B cell (primary cell): Measurements from ENCODE around the gene ZMYM1. TPM values are rescaled to one million over a fixed set of nuclear protein-coding genes. Genes with fewer than 3 reads are reported as not detected.

Source experiments
- ATAC-seq: fragments of 200-7000 bp; cut with Tn5 transposase; one replicate; pipeline ENCODE4 v1.10.0; 2021; ENCODE audit warnings: low read depth, mild to moderate bottlenecking, moderate number of reproducible peaks, moderate library complexity
- CTCF ChIA-PET: fragments of 350-600 bp; sonication (Branson Sonifier 250); formaldehyde crosslinking; loops from one replicate; lab custom pipeline; 2021; ENCODE audit warnings: antibody characterized with exemption, inconsistent platforms; lab: Charles Lee
- POLR2A ChIA-PET: fragments of 350-600 bp; sonication (Branson Sonifier 250); formaldehyde crosslinking; loops from one replicate; lab custom pipeline; 2021; ENCODE audit warnings: antibody characterized with exemption; lab: Charles Lee
- DNase-seq: peaks from one replicate; pipeline ENCODE4 v3.0.0; 2013
- H2AFZ ChIP-seq: 2 replicates; pipeline ENCODE4 v1.6.1; 2012; ENCODE audit warnings: mild to moderate bottlenecking, low read depth, low read length; ENCODE audit not compliant: insufficient read depth, poor library complexity, severe bottlenecking
- H3K27ac ChIP-seq, 2 donors: 1 replicate in 1 of 2; 2 replicates in 1 of 2; pipeline ENCODE4 v1.5.1; 2012 to 2013; ENCODE audit warnings: low read length in 2 of 2, mild to moderate bottlenecking in 2 of 2, moderate library complexity in 1 of 2
- H3K27me3 ChIP-seq, 4 experiments: fragments of 200-600 bp in 1 of 4; sonication (generic) in 1 of 4; replicated peaks in 1 of 4; 1 replicate in 2 of 4; 2 replicates in 2 of 4; pipeline versions ENCODE4 v1.6.1 to v1.7.0; 2013 to 2016; ENCODE audit warnings: low read length in 3 of 4, mild to moderate bottlenecking in 2 of 4, mixed read lengths in 1 of 4, moderate library complexity in 1 of 4; ENCODE audit not compliant: insufficient read depth in 4 of 4, control insufficient read depth in 3 of 4; ENCODE audit errors: control extremely low read depth in 1 of 4
- H3K36me3 ChIP-seq, 2 experiments: replicated peaks in 1 of 2; 1 replicate in 1 of 2; 2 replicates in 1 of 2; pipeline versions ENCODE4 v1.6.1 to v1.7.1; 2013; ENCODE audit warnings: low read length in 1 of 2; ENCODE audit not compliant: insufficient read depth in 2 of 2, control insufficient read depth in 1 of 2; ENCODE audit errors: control extremely low read depth in 1 of 2, extremely low read depth in 1 of 2
- H3K4me1 ChIP-seq, 2 donors: fragments of 200-600 bp in 1 of 2; sonication (generic) in 1 of 2; 1 replicate in 1 of 2; 2 replicates in 1 of 2; pipeline versions ENCODE4 v1.5.1 to v1.6.1; 2013 to 2017; ENCODE audit warnings: low read length in 2 of 2; ENCODE audit not compliant: control insufficient read depth in 2 of 2, insufficient read depth in 2 of 2
- H3K4me2 ChIP-seq: replicated peaks from 2 replicates; pipeline ENCODE3; 2012; ENCODE audit warnings: mild to moderate bottlenecking, low read depth, low read length; ENCODE audit not compliant: poor library complexity, severe bottlenecking
- H3K4me3 ChIP-seq, 5 experiments: fragments of 200-600 bp in 1 of 5; sonication (generic) in 1 of 5; 1 replicate in 3 of 5; 2 replicates in 2 of 5; pipeline versions ENCODE4 v1.5.1 to v1.7.0; 2011 to 2016; ENCODE audit warnings: low read length in 4 of 5, mild to moderate bottlenecking in 4 of 5, low read depth in 2 of 5, control low read depth in 1 of 5, moderate library complexity in 1 of 5; ENCODE audit not compliant: insufficient read depth in 1 of 5; ENCODE audit errors: control extremely low read depth in 1 of 5, extremely low read depth in 1 of 5
- H3K79me2 ChIP-seq: fragments of 200-600 bp; sonication (generic); one replicate; pipeline ENCODE4 v1.6.0; 2016; ENCODE audit warnings: low read length; ENCODE audit not compliant: control insufficient read depth, insufficient read depth
- H3K9ac ChIP-seq: fragments of 200-600 bp; sonication (generic); 2 replicates; pipeline ENCODE4 v1.6.1; 2017; ENCODE audit warnings: mild to moderate bottlenecking, low read length, moderate library complexity
- H3K9me3 ChIP-seq, 3 donors: one replicate each; pipeline versions ENCODE4 v1.6.1 to v1.7.1; 2013; ENCODE audit warnings: low read length in 2 of 3; ENCODE audit not compliant: control insufficient read depth in 2 of 3, insufficient read depth in 1 of 3; ENCODE audit errors: control extremely low read depth in 1 of 3
- H4K20me1 ChIP-seq: 2 replicates; pipeline ENCODE4 v1.6.0; 2012; ENCODE audit warnings: mild to moderate bottlenecking, low read length; ENCODE audit not compliant: insufficient read depth, control insufficient read depth, poor library complexity, severe bottlenecking
- H3K27ac Mint-ChIP-seq: one replicate; pipeline ENCODE4 v1.8.0; 2021; ENCODE audit warnings: mixed read lengths
- H3K27me3 Mint-ChIP-seq: one replicate; pipeline ENCODE4 v1.8.0; 2021; ENCODE audit warnings: mixed read lengths
- H3K4me1 Mint-ChIP-seq: one replicate; pipeline ENCODE4 v1.8.0; 2021; ENCODE audit warnings: mixed read lengths
- H3K4me3 Mint-ChIP-seq: one replicate; pipeline ENCODE4 v1.8.0; 2021; ENCODE audit warnings: mixed read lengths
- H3K9me3 Mint-ChIP-seq: one replicate; pipeline ENCODE4 v1.8.0; 2022; ENCODE audit warnings: mixed read lengths; ENCODE audit not compliant: insufficient read depth
- CTCF ChIP-seq: fragments of 200-600 bp; IDR thresholded peaks from one replicate; pipeline ENCODE4 v1.8.0; 2022; ENCODE audit warnings: antibody characterized with exemption, mild to moderate bottlenecking
- EZH2 ChIP-seq: IDR thresholded peaks from 2 replicates; pipeline ENCODE4 v1.6.1; 2012; ENCODE audit warnings: borderline replicate concordance, low read depth, mild to moderate bottlenecking, moderate library complexity, low read length; ENCODE audit not compliant: insufficient read depth, poor library complexity, severe bottlenecking
- WGBS: methylation state at CpG from one replicate; pipeline ENCODE4 v1.1.5; 2013; ENCODE audit warnings: missing lambda C conversion rate; ENCODE audit not compliant: insufficient coverage; 5-methylcytosine and 5-hydroxymethylcytosine counted together
- intact Hi-C: fragments of 100-400 bp; cut with micrococcal nuclease; formaldehyde crosslinking; loops from one replicate; pipeline ENCODE4 v1.10.0; 2022
- polyA plus RNA-seq: library from polyadenylated mRNA; depleted of rRNA; stranded (reverse); fragments of >200 nt; gene quantifications from 2 replicates; pipeline ENCODE4 v1.2.3, GENCODE V29; 2012
- total RNA-seq, 2 donors: library from RNA; stranded (reverse); fragments of 120-200 nt in 1 of 2; gene quantifications; 1 replicate in 1 of 2; 2 replicates in 1 of 2; pipeline versions ENCODE4 v1.2.3 to v1.2.4, GENCODE V29; 2013 to 2022

Gene ZMYM1
- total and polyA plus RNA-seq, 2 donors (not counting 1 experiment from before 2014, with no cell fraction given) = 5.7 to 18.3 TPM

- Histone ChIP-seq H3K4me3 (no peak overlapping the region), H2AFZ (no peak overlapping the region), H3K36me3 (no peaks in the 10 kb centered on the region), H3K9ac (no peak overlapping the region), H3K4me2 (no peak overlapping the region), H3K4me1 (no peaks in the 10 kb centered on the region), H3K9me3 (no peaks in the 10 kb centered on the region), H3K79me2 (no peaks in the 10 kb centered on the region), H4K20me1 (no peaks in the 10 kb centered on the region), H3K27ac (no peak overlapping the region), H3K27me3 (no peaks in the 10 kb centered on the region)
- Mint-ChIP-seq H3K9me3 (no peaks in the 10 kb centered on the region), H3K4me3 (no peak overlapping the region), H3K27ac (no peak overlapping the region), H3K4me1 (no peaks in the 10 kb centered on the region), H3K27me3 (no peaks in the 10 kb centered on the region)
- no peak for ATAC-seq
- ChIA-PET CTCF (no interaction called here), POLR2A (no interaction called here)
- DNase-seq = no peak
- WGBS = no CpG with 5 or more reads among the region's 4 CpGs
- TF ChIP-seq CTCF = no peak
- no peak for TF ChIP-seq EZH2
- intact Hi-C loops = no loop called here
Measured at GRCh38 chr1:35112668-35113067, 33.5 kb downstream of the ZMYM1 start.

- DNase-seq (no peak), ATAC-seq (no peak)
- peaks cover 7% of the 10 kb centered on the region for H3K27me3 Mint-ChIP-seq
- no peaks in the 10 kb centered on the region for H3K27me3 ChIP-seq
- no peak overlapping the region for H3K27ac Mint-ChIP-seq
- no peak overlapping the region for H3K27ac ChIP-seq
- no peaks in the 10 kb centered on the region for H3K9me3 Mint-ChIP-seq
- H3K79me2 ChIP-seq = no peaks in the 10 kb centered on the region
- no peak overlapping the region for H2AFZ ChIP-seq
- no peak overlapping the region for H3K9ac ChIP-seq
- H3K4me3 Mint-ChIP-seq = no peak overlapping the region
- ChIA-PET CTCF (no interaction called here), POLR2A (no interaction called here)
- H4K20me1 ChIP-seq = no peaks in the 10 kb centered on the region
- no peak overlapping the region for H3K4me3 ChIP-seq
- intact Hi-C loops = no loop called here
- TF ChIP-seq EZH2 = no peak
- TF ChIP-seq CTCF = no peak
- H3K9me3 ChIP-seq = no peaks in the 10 kb centered on the region
- WGBS = no CpG with 5 or more reads among the region's 8 CpGs
- H3K4me2 ChIP-seq = no peak overlapping the region
- H3K4me1 Mint-ChIP-seq = peaks cover 6% of the 10 kb centered on the region
- H3K4me1 ChIP-seq = peaks cover 3 to 5% of the 10 kb centered on the region in 2 donors
- H3K36me3 ChIP-seq = no peaks in the 10 kb centered on the region
Measured at GRCh38 chr1:35115459-35116383, 36.5 kb downstream of the ZMYM1 start.
